NCI-H1436 (cell line): ENCODE measurements around the gene CISD1.
A peak's percentile ranks its signal among the peaks of the same experiment; 100 is the strongest.

Experiments used
- DNase-seq: peaks from one replicate; lab custom pipeline; 2025; lab: John Stamatoyannopoulos, UW

The CISD1 gene

DNA sequence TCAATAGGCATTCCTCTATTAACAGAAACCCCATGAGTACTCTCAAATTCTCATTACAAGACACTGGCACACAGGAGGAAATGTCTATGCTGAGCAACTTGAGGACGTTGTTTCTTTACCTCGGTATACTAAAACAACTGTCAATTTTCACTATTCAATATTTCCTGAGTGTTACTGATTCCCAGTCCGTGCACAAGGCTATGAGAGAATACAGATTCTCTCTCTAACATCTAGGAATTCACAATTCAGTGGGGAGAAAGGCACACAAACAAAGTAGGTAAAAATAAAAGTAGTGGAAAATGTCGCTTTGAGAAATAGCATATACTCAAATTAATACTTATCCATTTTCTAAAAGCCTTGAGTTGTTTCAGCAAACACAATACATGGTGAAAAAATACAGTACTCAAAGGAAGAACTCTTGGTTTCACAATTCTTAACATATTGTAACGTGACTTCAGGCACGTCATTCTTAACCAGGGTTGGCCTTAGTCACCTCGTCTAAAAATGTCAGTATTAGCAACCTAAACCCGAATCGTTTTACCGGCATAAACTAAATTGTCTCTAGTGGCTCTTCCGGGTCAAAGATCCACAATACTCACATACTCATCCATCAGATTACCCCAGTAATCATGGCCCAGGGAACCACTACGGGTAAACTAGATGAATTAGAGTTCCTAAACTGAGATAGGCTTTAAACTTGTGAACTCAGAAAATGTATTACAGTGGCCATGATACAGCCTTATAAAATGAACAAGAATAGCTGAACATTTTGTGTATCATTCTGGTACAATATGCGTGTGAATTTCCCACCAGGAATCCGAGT, 2.7 kb upstream of the CISD1 start:
- DNase-seq = no peak

DNA sequence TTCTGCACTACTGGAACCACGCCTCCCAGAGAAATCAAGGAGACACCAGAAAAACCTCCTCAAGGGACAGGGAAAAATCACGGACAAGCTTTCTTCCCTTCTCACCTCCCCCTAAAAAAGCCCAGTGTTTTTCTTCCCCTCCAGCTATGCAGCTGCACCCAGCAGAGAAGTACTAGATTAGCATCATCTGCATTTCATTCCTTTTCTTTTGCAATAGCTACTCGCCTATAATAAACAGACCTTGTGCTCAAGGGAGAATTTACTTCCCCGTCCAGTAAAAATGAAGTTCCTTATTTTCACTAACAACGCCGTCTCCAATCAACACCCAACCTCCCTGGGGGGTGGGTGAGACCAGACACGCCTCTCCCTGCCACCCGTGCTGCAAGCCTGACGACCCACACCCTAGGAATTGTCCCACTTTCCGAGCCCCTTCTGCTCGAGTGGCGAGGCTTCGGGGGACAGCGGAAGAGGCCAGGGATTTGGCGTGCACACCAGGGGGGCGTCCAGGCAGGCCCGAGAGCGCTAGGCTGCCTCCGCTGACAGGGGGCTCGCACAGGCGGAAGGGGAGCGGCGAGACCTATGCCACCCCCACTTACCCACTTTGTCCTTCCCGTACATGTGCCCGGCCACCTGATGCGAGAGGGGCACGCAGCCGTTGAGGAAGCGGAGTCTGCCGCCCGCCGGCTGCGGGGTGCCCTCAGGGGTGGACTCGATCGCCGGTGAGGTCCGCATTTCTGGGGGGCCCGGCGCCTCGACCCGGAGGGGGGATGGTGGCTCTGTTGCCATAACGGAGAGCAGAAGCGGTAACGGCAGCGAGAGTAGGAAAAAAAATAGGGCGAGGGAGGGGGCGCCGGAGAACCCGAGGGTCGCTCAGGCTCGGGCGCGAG, 1.9 kb upstream of the CISD1 start:
- DNase-seq = no peak

DNA sequence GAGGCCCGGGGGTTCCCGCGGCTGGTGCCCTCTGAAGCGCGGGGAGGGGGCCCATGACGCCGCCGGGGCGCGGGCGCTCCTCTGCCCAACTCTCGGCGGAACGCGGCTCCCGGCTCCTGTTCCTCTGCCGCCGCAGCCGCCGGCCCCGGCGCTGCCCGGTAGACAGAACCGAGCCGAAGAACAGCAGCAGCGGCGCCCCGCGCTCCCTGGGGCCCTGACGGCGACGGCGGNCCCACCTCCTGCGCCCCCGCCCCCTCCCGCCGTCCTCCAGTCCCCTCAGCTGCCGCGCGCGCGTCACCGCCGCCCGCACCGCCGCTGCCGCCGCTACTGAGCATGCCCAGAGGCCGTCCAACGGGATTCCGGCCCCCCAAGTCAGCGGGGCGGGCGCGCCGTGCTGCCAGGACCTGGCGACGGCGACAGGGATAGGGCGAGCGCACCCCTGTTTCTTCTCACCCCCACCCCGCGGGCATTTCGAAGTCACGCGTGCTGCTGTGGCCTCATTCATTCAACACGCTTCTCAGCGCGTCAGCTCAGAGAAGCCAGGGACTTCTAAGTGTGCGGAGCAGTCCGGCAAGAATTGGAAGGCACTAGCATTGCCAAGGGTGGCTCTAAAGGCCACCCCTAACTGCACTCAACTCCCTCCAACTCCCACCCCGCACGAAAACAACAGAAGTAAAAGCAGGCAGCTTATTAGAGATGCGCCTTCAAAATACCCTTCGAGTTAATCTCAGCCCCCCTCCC, 1.1 kb upstream of the CISD1 start, which contains the start of gene IPMK:
Gene IPMK, minus strand, starts transcription at position 182 of the 741 bp plus-strand sequence. CDS start 283 bp downstream, outside the sequence.
- peak; percentile 86 for DNase-seq

DNA sequence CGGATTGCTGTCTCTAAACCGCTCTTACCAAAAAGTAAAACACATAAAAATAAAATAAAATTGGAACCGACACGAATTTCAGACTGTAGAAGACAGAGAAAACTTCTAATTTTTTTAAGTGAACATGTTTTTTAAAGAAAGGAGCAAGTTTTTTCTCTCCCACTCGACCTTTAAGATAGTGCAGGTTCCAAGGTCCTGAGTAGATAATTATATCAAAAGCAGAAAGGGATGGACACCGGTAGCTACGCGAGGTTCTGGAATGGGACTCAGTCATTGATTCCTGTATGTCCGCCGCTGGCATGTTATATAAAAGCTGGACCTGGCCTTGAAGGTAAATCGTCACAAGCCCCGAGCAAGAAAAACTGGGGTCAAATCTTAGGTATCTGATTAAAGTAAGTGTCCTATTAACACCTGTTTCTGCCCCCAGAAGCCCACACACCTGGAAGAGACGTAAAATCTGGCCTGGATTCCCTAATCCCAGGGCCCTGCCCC, 462 bp upstream of the CISD1 start:
- DNase-seq = peak; percentile 69

DNA sequence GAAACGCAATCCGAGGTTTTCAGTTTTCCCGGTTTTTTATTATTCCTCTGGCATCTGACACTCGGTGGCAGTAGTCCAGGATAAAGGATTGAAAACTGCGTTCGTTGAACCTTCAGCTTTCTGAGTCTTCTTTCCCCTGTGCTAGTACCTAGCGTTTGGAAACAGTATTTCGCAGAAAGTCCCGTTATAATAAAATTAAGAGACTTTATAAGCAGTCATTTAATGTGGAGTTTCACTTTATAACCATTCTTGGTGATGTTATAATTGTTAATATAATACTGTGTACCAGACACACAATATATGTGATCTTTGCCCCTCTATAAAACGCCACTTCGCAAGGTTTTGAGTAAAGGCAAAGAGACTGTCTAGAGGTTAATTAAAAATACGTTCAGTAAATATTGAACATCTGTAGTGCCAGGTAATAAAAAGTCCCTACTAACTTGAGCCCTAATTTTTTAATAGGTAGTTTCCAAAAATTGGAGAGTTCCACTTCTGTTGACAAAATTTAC, 874 bp downstream of the CISD1 start:
- DNase-seq = no peak

DNA sequence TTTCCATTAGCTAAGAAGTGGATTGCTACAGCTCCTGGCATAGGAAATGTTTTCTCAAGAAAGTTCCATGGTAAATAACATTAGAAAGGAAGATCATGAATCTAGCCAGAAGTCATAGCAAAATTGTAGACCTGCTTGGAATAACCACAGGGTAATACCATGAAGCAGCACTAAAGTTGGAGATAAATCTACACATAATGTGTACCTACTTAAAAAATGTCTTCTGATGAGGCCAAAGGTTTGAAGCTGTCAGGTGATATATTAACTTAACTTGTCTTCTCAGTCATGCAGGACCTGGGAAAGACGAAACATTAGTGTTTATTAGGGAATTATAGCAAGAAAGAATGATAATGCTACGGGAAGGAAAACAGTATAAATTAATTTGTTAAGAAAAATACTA, 6.3 kb downstream of the CISD1 start:
- no peak for DNase-seq

DNA sequence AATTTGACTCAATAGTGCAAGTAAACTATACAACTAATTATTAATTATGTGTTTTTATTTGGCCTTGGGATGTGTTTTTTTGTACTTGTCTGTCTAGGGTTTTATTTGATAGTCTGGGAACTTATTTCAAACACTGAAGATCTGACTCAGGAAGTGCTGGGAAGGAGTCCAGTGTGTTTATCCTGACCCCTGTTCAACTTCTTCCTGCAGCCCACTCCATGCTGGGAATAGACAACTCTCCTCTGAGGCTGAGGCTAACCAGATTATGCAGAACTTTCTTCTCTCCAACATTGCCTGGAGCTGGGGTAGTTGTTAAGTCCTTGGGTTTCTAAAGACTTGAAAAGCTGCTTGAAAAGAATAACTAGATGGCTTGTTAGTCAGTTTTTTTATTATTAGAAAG, 6.9 kb downstream of the CISD1 start:
- DNase-seq = no peak

DNA sequence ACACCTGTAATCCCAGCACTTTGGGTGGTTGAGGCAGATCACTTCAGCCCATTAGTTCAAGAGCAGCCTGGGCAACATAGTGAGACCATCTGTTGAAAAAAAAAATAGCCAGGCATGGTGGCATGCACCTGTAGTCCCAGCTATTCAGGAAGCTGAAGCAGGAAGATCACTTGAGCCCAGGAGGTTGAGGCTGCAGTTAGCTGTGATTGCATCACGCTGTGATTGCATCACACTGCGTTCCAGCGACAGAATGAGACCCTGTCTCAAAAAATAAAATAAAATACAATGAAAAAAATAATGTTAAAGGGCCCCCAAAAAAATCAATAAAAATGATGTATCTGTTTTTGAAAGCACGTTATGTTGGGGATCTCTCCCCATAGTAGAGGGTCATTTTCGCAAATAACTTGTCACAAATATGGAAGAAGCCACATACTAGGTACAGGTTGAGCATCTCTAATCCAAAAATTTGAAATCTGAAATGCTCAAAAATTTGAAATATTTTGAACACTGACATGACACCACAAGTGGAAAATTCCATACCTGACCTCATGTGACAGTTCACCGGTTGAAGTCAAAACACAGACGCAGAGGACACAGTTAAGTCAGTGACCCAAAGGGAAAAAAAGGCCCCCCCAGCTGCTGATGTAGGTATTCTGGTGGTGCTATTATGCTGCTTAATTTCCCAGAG, 9.5 kb downstream of the CISD1 start:
- DNase-seq = no peak

DNA sequence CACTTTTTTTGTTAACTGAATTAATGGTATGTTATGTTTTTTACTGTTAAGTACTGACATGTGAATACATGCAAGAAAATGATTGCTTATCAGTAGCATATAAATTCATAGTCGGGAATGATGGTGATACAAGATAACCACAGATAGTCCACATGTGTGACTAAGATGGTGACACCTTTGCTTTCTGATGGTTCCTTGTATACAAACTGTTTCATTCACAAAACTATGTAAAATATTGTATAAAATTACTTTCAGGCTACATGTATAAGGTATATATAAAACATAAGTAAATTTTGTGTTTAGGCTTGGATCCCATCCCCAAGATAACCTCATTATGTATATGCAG, 10.0 kb downstream of the CISD1 start:
- DNase-seq = no peak

DNA sequence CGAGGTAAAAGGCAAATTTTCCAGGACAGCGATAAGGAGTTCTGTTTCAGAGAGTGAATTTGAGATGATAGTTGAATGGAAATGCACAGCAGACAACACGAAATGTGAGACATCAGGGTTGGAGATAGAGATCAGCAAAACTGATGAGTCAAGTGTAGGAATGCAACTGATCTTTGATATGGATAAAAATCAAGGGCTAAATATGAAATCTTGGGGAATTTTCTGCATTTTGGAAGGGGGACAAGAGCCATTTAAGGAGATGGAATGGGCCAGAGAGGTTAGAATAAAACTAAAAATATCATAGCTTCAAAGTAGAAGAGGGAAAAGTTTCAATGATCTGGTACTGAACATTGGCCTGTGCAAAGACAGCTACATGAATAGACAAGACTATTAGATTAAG, 11.5 kb downstream of the CISD1 start:
- DNase-seq = no peak

DNA sequence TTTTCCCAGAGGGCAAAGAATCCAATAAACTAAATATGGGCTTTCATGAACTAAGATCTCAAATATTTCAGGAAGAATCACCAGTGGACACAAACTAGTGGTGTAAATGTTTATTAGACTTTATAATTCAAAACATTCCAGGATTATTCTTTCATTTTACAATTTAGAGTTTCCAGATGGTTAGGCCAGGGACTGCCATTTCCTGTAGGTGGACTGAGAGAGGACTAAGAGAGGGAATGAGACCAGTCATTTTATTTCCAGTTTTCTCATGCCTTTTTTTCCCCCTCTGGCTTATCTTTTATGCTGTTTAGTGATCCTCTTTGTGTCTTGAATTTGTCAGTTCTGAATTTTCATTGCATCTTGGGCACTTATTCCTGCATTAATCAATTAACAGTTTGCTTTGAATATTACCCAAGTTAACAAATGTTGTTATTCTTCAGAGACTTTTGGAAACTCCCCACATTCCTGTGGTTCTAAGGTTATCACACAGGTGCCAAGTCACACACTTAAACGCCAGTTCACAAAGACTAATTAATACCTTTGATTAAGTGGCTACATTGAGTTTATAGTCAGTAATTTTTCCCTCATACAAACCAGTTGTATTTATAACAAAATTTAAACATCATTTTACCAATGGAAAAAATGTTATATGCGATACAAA, 12.3 kb downstream of the CISD1 start:
- DNase-seq = no peak

DNA sequence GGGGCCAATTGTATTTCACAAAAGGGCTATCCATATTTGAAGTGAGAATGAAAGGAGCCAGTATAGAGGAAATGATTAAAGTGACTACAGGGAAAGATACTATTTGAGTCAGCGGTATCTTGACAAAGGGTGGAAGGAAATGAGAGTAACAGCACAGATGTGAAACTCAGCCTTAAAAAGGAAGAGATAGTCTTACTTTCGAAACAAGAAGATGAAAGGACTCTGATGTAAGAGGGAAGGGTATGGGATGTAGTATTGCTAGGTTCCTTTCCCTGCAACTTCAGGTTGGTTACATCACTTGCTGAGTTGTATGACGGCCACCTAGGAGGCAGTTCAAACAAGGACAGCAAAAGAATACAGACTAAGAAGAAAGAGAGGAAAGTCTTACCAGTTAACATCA, 13.7 kb downstream of the CISD1 start:
- DNase-seq = no peak

DNA sequence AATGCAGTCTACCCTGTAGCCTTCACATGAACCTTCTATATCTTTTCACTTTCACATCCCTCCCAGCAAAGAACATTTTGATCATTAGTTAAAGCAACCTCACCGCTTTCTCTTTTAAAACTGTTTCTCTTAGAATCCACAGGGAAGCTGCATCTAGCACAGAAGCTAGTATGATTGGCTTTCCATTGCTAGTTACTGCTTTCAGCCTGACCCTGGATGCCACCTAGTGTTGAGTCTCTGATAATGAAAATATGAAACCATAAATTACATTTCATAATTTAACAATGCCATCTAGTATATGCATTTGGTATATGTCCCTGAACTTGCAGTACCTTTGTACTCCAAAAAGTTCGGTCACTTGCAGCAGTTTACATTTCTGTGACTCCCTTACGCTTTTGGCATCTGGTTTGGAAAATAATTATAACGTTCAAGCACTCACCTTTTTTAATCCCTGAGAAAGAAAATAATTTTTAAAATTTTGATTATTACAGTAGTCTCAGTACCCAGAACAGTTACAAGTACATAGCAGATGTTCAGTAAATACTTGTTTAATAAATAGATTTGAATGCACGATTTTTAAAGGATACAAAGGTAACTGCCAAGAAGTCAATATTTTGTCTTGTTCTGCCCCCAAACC, 22.7 kb downstream of the CISD1 start:
- peak; percentile 54 for DNase-seq

DNA sequence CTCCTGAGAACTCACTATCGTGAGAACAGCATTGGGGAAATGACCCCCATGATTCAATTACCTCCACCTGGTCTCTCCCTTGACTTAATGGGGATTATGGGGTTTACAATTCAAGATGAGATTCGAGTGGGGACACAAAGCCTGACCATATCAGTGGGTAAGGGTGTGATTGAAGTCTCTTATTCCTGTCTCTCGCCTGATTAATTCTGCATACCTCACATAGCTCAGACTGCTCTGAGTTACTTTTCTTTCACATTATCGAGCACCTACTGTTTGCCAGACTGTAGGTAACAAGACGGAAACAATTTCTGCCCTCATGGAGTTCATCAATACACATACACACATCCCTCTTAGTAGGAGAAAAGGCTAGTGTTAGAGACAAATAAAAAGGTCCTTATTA, 25.0 kb downstream of the CISD1 start:
- DNase-seq = no peak

DNA sequence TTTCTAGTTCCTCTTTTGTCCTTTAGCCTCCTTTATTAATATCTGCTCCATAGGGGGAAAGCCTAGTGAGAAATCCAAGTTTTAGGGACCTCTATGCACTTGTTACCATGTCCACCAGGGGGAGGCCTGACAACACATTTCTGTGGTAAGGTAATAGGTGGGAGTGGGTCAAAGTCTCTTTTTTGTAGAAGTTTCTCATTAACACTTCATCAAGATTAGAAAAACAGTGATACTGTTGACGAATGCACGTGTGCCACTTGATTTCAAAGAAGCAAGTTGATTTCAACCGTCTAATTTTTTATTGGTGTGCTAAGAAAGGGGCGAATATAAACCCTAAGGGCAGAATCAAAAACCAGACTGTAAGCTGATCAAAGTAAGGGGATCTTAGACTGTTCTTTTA, 30.6 kb downstream of the CISD1 start:
- peak; percentile 54 for DNase-seq

DNA sequence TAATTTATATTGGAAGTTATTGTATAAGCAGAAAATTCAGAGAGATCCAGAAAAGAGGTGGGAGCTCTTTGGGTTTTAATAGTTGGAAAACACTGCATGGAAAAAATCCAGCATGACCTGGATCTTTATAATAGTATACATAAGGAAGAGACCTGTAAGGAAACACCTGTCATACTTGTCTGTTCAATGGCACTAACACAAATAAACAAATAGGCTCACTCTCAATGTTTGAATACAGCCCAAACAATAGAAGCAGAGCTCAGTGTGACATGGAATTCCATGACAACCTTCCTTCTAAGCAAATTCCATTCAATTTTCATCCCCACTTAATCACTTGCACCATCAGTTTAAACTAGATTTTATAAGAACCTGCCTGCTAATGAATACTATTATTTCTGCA, 31.7 kb downstream of the CISD1 start:
- no peak for DNase-seq

DNA sequence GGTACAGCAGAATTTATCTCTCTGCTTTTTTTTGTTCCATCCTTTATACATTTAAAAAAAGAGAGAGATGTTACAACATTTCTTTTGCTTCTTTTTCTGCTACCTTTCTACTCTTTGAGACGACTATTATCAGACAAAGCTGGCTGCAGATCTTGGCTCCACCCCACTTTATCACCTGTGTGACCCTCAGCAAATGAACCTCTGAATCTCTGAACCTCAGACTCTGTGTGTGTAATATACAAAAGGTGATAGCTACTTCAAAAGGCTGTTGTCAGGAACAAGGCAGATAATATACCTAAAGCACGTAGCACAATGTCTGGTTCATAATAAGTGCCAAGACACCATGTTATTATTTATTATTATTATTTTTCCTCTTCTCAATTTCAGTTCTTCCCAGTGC, 33.3 kb downstream of the CISD1 start:
- no peak for DNase-seq

DNA sequence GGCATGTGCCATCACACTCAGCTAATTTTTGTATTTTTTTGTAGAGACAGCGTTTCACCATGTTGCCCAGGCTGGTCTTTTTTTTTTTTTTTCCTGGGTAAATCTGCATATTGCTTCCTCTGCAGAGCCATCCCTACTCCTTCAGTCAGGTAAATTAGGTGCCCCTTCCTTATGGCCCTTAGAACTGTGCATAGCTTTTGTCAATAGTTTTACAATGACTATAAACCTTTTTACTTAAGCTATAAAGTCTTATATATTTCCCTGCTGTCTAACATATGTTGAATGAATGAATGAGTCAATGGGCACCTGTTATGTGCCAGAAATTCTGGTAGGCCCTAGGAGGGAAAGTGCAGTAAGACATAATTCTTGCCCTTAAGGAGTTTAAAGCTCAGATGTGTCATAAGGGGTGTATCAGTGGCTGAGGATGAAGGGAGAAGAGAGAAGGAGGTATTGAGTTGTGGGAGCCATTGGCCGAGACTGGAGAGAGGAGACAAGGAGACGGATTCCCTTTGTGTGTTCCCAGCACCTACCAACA, 35.2 kb downstream of the CISD1 start:
- no peak for DNase-seq

DNA sequence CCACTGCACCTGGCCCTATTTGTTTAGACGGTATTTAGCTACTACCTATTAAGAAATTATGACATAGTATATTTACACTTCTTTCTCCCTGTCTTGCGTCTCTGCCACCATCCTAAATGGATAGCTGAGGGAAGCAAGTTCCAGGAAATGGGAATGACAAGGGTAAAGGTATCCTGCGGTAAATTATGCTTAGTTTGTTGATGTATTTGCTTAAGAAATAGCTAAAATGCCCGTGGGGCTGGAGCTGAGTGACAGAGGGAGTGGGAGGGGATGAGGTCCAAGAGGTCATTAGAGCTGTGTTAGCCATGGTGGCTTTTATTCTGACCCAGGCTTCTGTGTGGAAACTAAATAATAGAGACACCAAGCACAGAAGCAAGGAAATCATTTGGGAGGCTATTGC, 36.9 kb downstream of the CISD1 start:
- DNase-seq = no peak

DNA sequence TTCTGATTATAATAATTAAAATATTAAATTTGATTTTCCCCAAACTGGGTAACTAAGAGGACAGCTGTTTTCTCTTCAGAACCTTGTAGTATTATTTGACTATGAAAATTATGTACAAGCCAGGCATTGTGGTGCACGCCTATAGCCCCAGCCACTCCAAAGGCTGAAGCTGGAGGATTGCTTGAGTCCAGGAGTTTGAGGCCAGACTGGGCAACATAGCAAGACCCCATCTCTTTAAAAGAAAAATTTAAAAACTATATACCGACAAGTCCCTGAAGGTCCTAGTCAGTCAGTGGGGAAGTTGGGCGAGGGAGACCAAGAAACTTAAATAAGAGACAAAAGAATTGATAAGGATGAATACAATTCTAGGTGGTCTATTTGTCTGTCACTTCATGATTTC, 38.7 kb downstream of the CISD1 start:
- DNase-seq = no peak
